ENCODE data around the gene ILKAP.

GRCh38 chr2:238235856-238236255 is 32.4 kb upstream of the ILKAP start:
- TF ChIP-seq FOXM1 (IDR thresholded peaks at IDR 0.05; ENCODE audit: low read depth) = no peak
- TF ChIP-seq GABPA (IDR thresholded peaks at IDR 0.05; ENCODE audit: low read depth) = no peak
- TF ChIP-seq RXRA (IDR thresholded peaks at IDR 0.05; ENCODE audit: borderline replicate concordance, low read depth) = no peak
- TF ChIP-seq CTCF (IDR thresholded peaks at IDR 0.05) = no peak

All from SK-N-SH (cell line).